ENCODE data around the gene MUSTN1. TPM values are rescaled to one million over a fixed set of nuclear protein-coding genes. Genes with fewer than 3 reads are reported as not detected.

The MUSTN1 gene
- polyA plus RNA-seq, 1 donor (not counting 4 experiments of a cell fraction or from before 2014, with no cell fraction given): not detected

- Histone ChIP-seq H3K9me3 (ENCODE audit: control insufficient read depth, low read depth, low read length) (no peaks in the 10 kb centered on the region), H4K20me1 (ENCODE audit: control insufficient read depth, extremely low read depth, insufficient read depth, low read length) (no peaks in the 10 kb centered on the region)
- TF ChIP-seq EZH2 (IDR thresholded peaks at IDR 0.05; ENCODE audit: low read length) (no peak), CTCF (optimal IDR thresholded peaks at IDR 0.05 in 1 of 3, IDR thresholded peaks at IDR 0.05 in 1 of 3, conservative IDR thresholded peaks at IDR 0.05 in 1 of 3; ENCODE audit: extremely low read depth in 1 of 3, insufficient read depth in 2 of 3, low read length in 3 of 3) (no peak)
Measured at GRCh38 chr3:52852419-52852818, 17.6 kb upstream of the MUSTN1 start.

GRCh38 chr3:52851348-52851747 lies 16.5 kb upstream of the MUSTN1 start:
- H3K9me3 ChIP-seq (ENCODE audit: control insufficient read depth, low read depth, low read length): no peaks in the 10 kb centered on the region
- no peaks in the 10 kb centered on the region for H3K4me1 ChIP-seq (ENCODE audit: control insufficient read depth, extremely low read depth, insufficient read depth, low read length)
- no peak overlapping the region for H3K27ac ChIP-seq (ENCODE audit: control insufficient read depth, insufficient read depth, low read length)
- H3K4me3 ChIP-seq (ENCODE audit: control insufficient read depth in 2 of 3, extremely low read depth in 1 of 3, insufficient read depth in 2 of 3, low read depth in 1 of 3, low read length in 3 of 3): no peak overlapping the region
- H3K9ac ChIP-seq (ENCODE audit: control insufficient read depth, extremely low read depth, insufficient read depth, low read length): no peak overlapping the region
- TF ChIP-seq EZH2 (IDR thresholded peaks at IDR 0.05; ENCODE audit: low read length) (no peak), CTCF (optimal IDR thresholded peaks at IDR 0.05 in 1 of 3, IDR thresholded peaks at IDR 0.05 in 1 of 3, conservative IDR thresholded peaks at IDR 0.05 in 1 of 3; ENCODE audit: extremely low read depth in 1 of 3, insufficient read depth in 2 of 3, low read length in 3 of 3) (peak; percentile 53 to 67 (median 59))
- H4K20me1 ChIP-seq (ENCODE audit: control insufficient read depth, extremely low read depth, insufficient read depth, low read length): no peaks in the 10 kb centered on the region
- no peak overlapping the region for H2AFZ ChIP-seq (ENCODE audit: control insufficient read depth, low read length)
- no peak overlapping the region for H3K4me2 ChIP-seq (ENCODE audit: control insufficient read depth, extremely low read depth, insufficient read depth, low read depth, low read length)
- dilution Hi-C loops (cut with MboI; ENCODE audit: extremely low pct_ligation_motif_present, low sequenced_read_pairs): no loop called here
- H3K79me2 ChIP-seq (ENCODE audit: control insufficient read depth, insufficient read depth, low read length): no peaks in the 10 kb centered on the region
- no peaks in the 10 kb centered on the region for H3K9me1 ChIP-seq (ENCODE audit: control insufficient read depth, extremely low read depth, insufficient read depth, low read length)
- no peak for FAIRE-seq
- DNase-seq (ENCODE audit: low read depth, low spot score): no peak
- H3K36me3 ChIP-seq (ENCODE audit: control insufficient read depth in 2 of 2, extremely low read depth in 1 of 2, insufficient read depth in 2 of 2, low read length in 2 of 2): peaks cover 11 to 26% of the 10 kb centered on the region in 2 experiments
- no peaks in the 10 kb centered on the region for H3K27me3 ChIP-seq (ENCODE audit: control insufficient read depth, extremely low read depth, insufficient read depth, low read length)

More at GRCh38 chr3:52852419-52852818, 17.6 kb upstream of the MUSTN1 start:
- FAIRE-seq (no peak), DNase-seq (ENCODE audit: low read depth, low spot score) (no peak)
- H3K79me2 ChIP-seq (ENCODE audit: control insufficient read depth, insufficient read depth, low read length): no peaks in the 10 kb centered on the region
- no peak overlapping the region for H2AFZ ChIP-seq (ENCODE audit: control insufficient read depth, low read length)
- H3K9me1 ChIP-seq (ENCODE audit: control insufficient read depth, extremely low read depth, insufficient read depth, low read length): no peaks in the 10 kb centered on the region
- H3K9ac ChIP-seq (ENCODE audit: control insufficient read depth, extremely low read depth, insufficient read depth, low read length): no peak overlapping the region
- H3K4me1 ChIP-seq (ENCODE audit: control insufficient read depth, extremely low read depth, insufficient read depth, low read length): no peaks in the 10 kb centered on the region
- no peak overlapping the region for H3K4me3 ChIP-seq (ENCODE audit: control insufficient read depth in 2 of 3, extremely low read depth in 1 of 3, insufficient read depth in 2 of 3, low read depth in 1 of 3, low read length in 3 of 3)
- no peak overlapping the region for H3K4me2 ChIP-seq (ENCODE audit: control insufficient read depth, extremely low read depth, insufficient read depth, low read depth, low read length)
- H3K36me3 ChIP-seq (ENCODE audit: control insufficient read depth in 2 of 2, extremely low read depth in 1 of 2, insufficient read depth in 2 of 2, low read length in 2 of 2): peaks cover 13 to 26% of the 10 kb centered on the region in 2 experiments
- H3K27me3 ChIP-seq (ENCODE audit: control insufficient read depth, extremely low read depth, insufficient read depth, low read length): no peaks in the 10 kb centered on the region
- H3K27ac ChIP-seq (ENCODE audit: control insufficient read depth, insufficient read depth, low read length): no peak overlapping the region
- dilution Hi-C loops (cut with MboI; ENCODE audit: extremely low pct_ligation_motif_present, low sequenced_read_pairs): no loop called here

Data from keratinocyte (primary cell).